Measurements from ENCODE around the gene ZNF329. TPM values are rescaled to one million over a fixed set of nuclear protein-coding genes. Genes with fewer than 3 reads are reported as not detected.
A peak's percentile ranks its signal among the peaks of the same experiment; 100 is the strongest.
"Not testable (repeated sequence)": the region's sequence is repeated elsewhere in the genome, so short reads cannot be mapped to it uniquely, and the experiment has no call there.

The ZNF329 gene
- total RNA-seq, 2 experiments from 2014 or later = 4.0 to 4.6 TPM

GRCh38 chr19:58154287-58154678, 3.7 kb upstream of the ZNF329 start:
- ATAC-seq (no peak), DNase-seq (no peak)
- Mint-ChIP-seq H3K4me3 (peak overlapping the region; percentile 69), H3K4me1 (peaks cover 18% of the 10 kb centered on the region), H3K36me3 (peaks cover 16% of the 10 kb centered on the region), H3K27ac (peak overlapping the region; percentile 67), H3K9me3 (ENCODE audit: low read depth) (peaks cover 4% of the 10 kb centered on the region), H3K27me3 (no peaks in the 10 kb centered on the region)
- CTCF ChIA-PET = interaction anchor here (1.4 kb wide), 2 partner anchors 9 to 178 kb away, joined by 3 read pairs; no protein-coding TSS in a partner anchor

DNA sequence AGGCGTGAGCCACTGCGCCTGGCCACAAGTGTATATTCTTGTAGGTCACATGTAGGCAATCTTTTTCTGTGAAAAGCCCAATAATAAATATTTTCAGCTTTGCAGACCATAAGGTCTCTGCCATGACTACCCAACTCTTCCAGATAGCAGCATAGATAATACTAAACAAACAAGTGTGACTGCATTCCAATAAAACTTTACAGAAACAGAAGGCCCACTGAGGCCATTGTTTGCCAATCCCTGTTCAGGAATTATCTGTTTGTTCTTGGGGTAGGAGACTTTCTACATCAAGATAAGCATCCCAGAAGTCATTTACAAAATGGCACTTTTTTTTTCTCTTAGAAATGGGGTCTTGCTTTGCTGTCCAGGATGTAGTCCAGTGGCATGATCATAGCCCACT, 2.8 kb upstream of the ZNF329 start:
- Mint-ChIP-seq H3K4me1 (peaks cover 19% of the 10 kb centered on the region), H3K27me3 (no peaks in the 10 kb centered on the region), H3K27ac (no peak overlapping the region), H3K36me3 (peaks cover 18% of the 10 kb centered on the region), H3K4me3 (no peak overlapping the region), H3K9me3 (ENCODE audit: low read depth) (peaks cover 4% of the 10 kb centered on the region)
- CTCF ChIA-PET = no interaction called here
- DNase-seq (no peak), ATAC-seq (no peak)

GRCh38 chr19:58147475-58147874, 3.1 kb downstream of the ZNF329 start:
- H3K27ac Mint-ChIP-seq, CTCF ChIA-PET, ATAC-seq, H3K4me3 Mint-ChIP-seq, DNase-seq, H3K27me3 Mint-ChIP-seq: not testable (repeated sequence)
- peaks cover 14% of the 10 kb centered on the region for H3K9me3 Mint-ChIP-seq (ENCODE audit: low read depth)
- peaks cover 14% of the 10 kb centered on the region for H3K4me1 Mint-ChIP-seq
- H3K36me3 Mint-ChIP-seq = peaks cover 33% of the 10 kb centered on the region

DNA sequence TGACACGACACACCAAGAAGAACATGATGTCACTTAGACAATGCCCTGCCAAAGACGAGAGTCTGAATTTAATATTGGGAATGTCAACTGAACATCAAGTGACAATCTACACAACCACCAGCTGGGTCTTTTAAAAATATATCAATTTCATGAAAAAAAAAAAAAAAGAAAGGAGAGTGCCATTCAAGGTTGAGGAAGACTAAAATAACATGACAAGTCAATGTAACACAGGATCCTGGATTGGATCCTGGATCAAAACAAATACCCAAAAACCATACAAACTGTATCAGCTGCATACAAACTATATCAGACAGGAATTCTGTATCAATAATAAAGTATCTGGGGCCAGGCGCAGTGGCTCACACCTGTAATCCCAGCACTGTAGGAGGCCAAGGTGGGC, 4.7 kb downstream of the ZNF329 start:
- Mint-ChIP-seq H3K27ac (no peak overlapping the region), H3K9me3 (ENCODE audit: low read depth) (peaks cover 14% of the 10 kb centered on the region), H3K27me3 (no peaks in the 10 kb centered on the region), H3K4me1 (peaks cover 11% of the 10 kb centered on the region), H3K4me3 (no peak overlapping the region), H3K36me3 (peaks cover 38% of the 10 kb centered on the region)
- CTCF ChIA-PET = no interaction called here
- ATAC-seq (no peak), DNase-seq (no peak)

GRCh38 chr19:58134244-58134643, 16.3 kb downstream of the ZNF329 start:
- Mint-ChIP-seq H3K27me3 (no peaks in the 10 kb centered on the region), H3K36me3 (peaks cover 73% of the 10 kb centered on the region), H3K4me3 (no peak overlapping the region), H3K27ac (no peak overlapping the region), H3K4me1 (no peaks in the 10 kb centered on the region), H3K9me3 (ENCODE audit: low read depth) (peaks cover 48% of the 10 kb centered on the region)
- CTCF ChIA-PET = no interaction called here
- DNase-seq = no peak
- no peak for ATAC-seq

DNA sequence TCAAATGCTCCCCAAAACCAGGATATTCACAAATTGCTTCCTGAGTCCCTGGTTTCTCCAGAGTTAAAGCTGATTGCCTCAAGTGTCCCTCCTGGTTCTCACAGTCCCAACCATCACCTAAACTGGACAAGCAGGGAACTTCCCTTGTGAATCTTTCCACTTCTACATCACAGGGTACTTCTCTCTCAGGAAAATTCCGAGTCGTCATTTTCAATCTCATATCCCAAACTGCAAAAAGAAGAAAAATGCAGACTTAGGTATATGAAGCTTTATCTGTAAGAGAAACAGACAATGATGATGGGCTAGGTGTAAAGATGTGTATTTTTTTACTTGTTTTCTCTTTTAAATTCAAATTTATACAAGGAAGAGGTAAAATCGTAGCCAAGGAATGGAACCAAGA, 21.3 kb downstream of the ZNF329 start:
- H3K4me1 Mint-ChIP-seq = no peaks in the 10 kb centered on the region
- CTCF ChIA-PET = no interaction called here
- ATAC-seq = no peak
- peaks cover 63% of the 10 kb centered on the region for H3K9me3 Mint-ChIP-seq (ENCODE audit: low read depth)
- H3K27ac Mint-ChIP-seq = no peak overlapping the region
- no peaks in the 10 kb centered on the region for H3K27me3 Mint-ChIP-seq
- H3K36me3 Mint-ChIP-seq = peaks cover 60% of the 10 kb centered on the region
- DNase-seq = no peak
- no peak overlapping the region for H3K4me3 Mint-ChIP-seq

- no peak for ATAC-seq
- no peak for DNase-seq
- no peaks in the 10 kb centered on the region for H3K4me1 Mint-ChIP-seq
- H3K4me3 Mint-ChIP-seq = no peak overlapping the region
- peaks cover 51% of the 10 kb centered on the region for H3K36me3 Mint-ChIP-seq
- CTCF ChIA-PET = no interaction called here
- H3K27me3 Mint-ChIP-seq = no peaks in the 10 kb centered on the region
- H3K27ac Mint-ChIP-seq = no peak overlapping the region
- peaks cover 64% of the 10 kb centered on the region for H3K9me3 Mint-ChIP-seq (ENCODE audit: low read depth)
These were observed 22.4 kb downstream of the ZNF329 start for GRCh38 chr19:58128041-58128685.

GRCh38 chr19:58123354-58123753, 27.2 kb downstream of the ZNF329 start:
- Mint-ChIP-seq H3K4me1 (no peaks in the 10 kb centered on the region), H3K9me3 (ENCODE audit: low read depth) (peaks cover 57% of the 10 kb centered on the region), H3K4me3 (no peak overlapping the region), H3K27ac (no peak overlapping the region), H3K36me3 (peaks cover 21% of the 10 kb centered on the region), H3K27me3 (no peaks in the 10 kb centered on the region)
- no peak for DNase-seq
- CTCF ChIA-PET = interaction anchor here (0.9 kb wide), 1 partner anchor 71 kb away, joined by 4 read pairs; no protein-coding TSS in a partner anchor
- ATAC-seq = no peak

GRCh38 chr19:58118979-58119733, 31.4 kb downstream of the ZNF329 start:
- Mint-ChIP-seq H3K27ac (no peak overlapping the region), H3K36me3 (peaks cover 19% of the 10 kb centered on the region)

GRCh38 chr19:58117841-58118575, 32.6 kb downstream of the ZNF329 start:
- Mint-ChIP-seq H3K9me3 (ENCODE audit: low read depth) (peaks cover 43% of the 10 kb centered on the region), H3K4me1 (no peaks in the 10 kb centered on the region), H3K27ac (peak overlapping the region; percentile 20), H3K4me3 (no peak overlapping the region), H3K36me3 (peaks cover 18% of the 10 kb centered on the region), H3K27me3 (no peaks in the 10 kb centered on the region)
- ATAC-seq (no peak), DNase-seq (no peak)
- CTCF ChIA-PET = no interaction called here

More at GRCh38 chr19:58118979-58119733, 31.4 kb downstream of the ZNF329 start:
- CTCF ChIA-PET = no interaction called here
- Mint-ChIP-seq H3K4me1 (no peaks in the 10 kb centered on the region), H3K27me3 (no peaks in the 10 kb centered on the region), H3K9me3 (ENCODE audit: low read depth) (peaks cover 53% of the 10 kb centered on the region), H3K4me3 (no peak overlapping the region)
- ATAC-seq (no peak), DNase-seq (no peak)

- Mint-ChIP-seq H3K4me3 (no peak overlapping the region), H3K9me3 (ENCODE audit: low read depth) (peaks cover 45% of the 10 kb centered on the region), H3K27ac (no peak overlapping the region), H3K4me1 (no peaks in the 10 kb centered on the region), H3K36me3 (peaks cover 28% of the 10 kb centered on the region), H3K27me3 (no peaks in the 10 kb centered on the region)
- CTCF ChIA-PET = no interaction called here
- ATAC-seq = no peak
- no peak for DNase-seq
These were observed 42.1 kb downstream of the ZNF329 start for GRCh38 chr19:58108546-58108817.

GRCh38 chr19:58107778-58108545, 42.6 kb downstream of the ZNF329 start:
- no peak overlapping the region for H3K4me3 Mint-ChIP-seq
- H3K27ac Mint-ChIP-seq = no peak overlapping the region
- no peaks in the 10 kb centered on the region for H3K4me1 Mint-ChIP-seq
- DNase-seq = no peak
- ATAC-seq = no peak
- peaks cover 50% of the 10 kb centered on the region for H3K9me3 Mint-ChIP-seq (ENCODE audit: low read depth)
- CTCF ChIA-PET = no interaction called here
- H3K27me3 Mint-ChIP-seq = no peaks in the 10 kb centered on the region
- H3K36me3 Mint-ChIP-seq = peaks cover 32% of the 10 kb centered on the region

DNA sequence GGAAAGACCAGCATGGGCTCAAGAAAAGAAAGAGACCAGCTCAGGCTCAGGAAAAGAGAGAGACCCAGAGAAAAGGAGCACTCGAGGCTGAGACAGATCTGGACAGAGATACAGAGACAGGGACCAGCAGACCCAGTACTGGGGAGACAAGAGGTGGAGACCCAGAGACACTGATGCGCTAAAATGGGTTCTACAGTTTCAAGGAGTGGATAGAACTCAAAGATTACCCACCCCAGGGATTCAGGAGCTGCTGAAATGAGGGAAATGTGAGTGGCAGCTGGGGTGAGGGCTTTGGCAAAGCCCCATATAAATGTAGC, 51.9 kb downstream of the ZNF329 start:
- Mint-ChIP-seq H3K27ac (peak overlapping the region; percentile 92), H3K4me1 (peaks cover 9% of the 10 kb centered on the region), H3K36me3 (peaks cover 17% of the 10 kb centered on the region), H3K27me3 (no peaks in the 10 kb centered on the region), H3K9me3 (ENCODE audit: low read depth) (peaks cover 19% of the 10 kb centered on the region), H3K4me3 (peak overlapping the region; percentile 75)
- ATAC-seq = no peak
- CTCF ChIA-PET = no interaction called here
- no peak for DNase-seq
